Vagina (tissue), 2 donors: ENCODE measurements around the gene HNRNPA2B1.

ENCODE experiments used
- CTCF ChIP-seq, 3 experiments: fragments of 450-650 bp in 2 of 3; fragments of 200-600 bp in 1 of 3; sonication (generic) in 1 of 3; IDR thresholded peaks; one replicate each; pipeline ENCODE4 v1.5.1; 2017 to 2019; ENCODE audit warnings: antibody characterized with exemption in 3 of 3, mild to moderate bottlenecking in 2 of 3, moderate library complexity in 2 of 3
- POLR2A ChIP-seq, 2 donors: fragments of 450-650 bp; IDR thresholded peaks; one replicate each; pipeline ENCODE4 v1.6.1; 2017; ENCODE audit warnings: antibody characterized with exemption in 2 of 2, mild to moderate bottlenecking in 2 of 2, moderate library complexity in 2 of 2
- POLR2AphosphoS5 ChIP-seq, 2 donors: sonication (generic); formaldehyde crosslinking; IDR thresholded peaks; one replicate each; pipeline ENCODE4 v1.9.0; 2017; ENCODE audit warnings: antibody characterized with exemption in 2 of 2, mild to moderate bottlenecking in 2 of 2, low read depth in 1 of 2; ENCODE audit not compliant: insufficient read depth in 1 of 2

GRCh38 chr7:26189697-26190096 lies 10.8 kb downstream of the HNRNPA2B1 start:
- TF ChIP-seq CTCF (IDR thresholded peaks at IDR 0.05) (no peak), POLR2AphosphoS5 (IDR thresholded peaks at IDR 0.05; ENCODE audit: insufficient read depth in 1 of 2, low read depth in 1 of 2) (no peak), POLR2A (IDR thresholded peaks at IDR 0.05) (no peak)
